HG02798 (cell line): ENCODE measurements around the gene TMPRSS5.

ENCODE experiments used
- ATAC-seq: cut with Tn5 transposase; IDR thresholded peaks from one replicate; pipeline ENCODE4 v1.9.1; 2021; ENCODE audit warnings: mild to moderate bottlenecking; ENCODE audit not compliant: unreplicated experiment, poor library complexity

TMPRSS5 gene

DNA sequence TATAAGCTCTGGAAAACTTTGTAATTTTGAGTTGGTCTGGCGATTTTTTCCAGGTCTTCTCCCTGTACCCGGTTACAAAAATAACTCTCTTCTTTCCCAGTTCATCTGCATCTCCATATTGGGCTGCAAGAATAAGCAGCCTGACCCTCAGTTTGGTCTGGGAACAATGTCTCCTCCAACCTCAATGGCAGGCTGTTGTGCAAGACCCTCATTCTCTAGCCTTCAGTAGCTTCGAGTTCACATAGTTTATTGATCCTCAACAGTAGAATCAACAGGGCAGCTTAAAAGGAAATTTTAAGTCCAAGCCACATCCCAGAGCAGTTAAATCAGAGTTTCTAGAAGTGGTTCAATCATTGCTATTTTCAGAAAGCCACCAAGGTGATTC is 35.3 kb downstream of the TMPRSS5 start:
- no peak for ATAC-seq

DNA sequence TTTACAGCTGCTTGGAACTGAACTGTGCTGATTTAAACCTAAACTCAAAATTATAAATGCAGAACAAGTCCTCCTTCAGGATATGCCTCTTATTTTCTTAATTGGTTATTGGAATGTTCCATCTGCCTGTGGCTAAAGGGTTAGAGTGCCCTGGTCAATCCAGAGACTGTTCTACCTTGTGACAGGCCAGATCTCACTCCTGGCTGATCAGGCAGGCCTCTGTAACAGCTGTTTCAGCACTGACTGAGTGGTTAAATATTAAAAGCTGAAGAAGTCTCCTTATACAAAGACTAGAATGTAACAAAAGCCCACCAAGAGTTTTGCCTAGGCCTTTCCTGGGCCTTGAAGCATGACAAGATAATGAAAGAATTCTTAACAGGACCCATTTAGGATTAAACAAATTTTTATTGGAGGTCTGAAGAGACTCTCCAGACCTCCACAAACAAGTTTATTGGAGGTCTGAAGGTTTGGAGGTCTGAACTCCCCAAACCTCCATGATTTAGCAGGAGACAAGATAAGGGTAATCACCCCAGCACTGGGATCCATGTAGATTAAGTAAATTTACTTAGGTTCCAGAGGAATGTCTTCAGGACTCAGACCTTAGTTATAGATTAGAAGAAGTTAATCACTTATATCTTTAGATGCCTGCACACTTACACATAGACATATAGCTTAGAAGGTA is 35.8 kb downstream of the TMPRSS5 start:
- ATAC-seq, result no peak

DNA sequence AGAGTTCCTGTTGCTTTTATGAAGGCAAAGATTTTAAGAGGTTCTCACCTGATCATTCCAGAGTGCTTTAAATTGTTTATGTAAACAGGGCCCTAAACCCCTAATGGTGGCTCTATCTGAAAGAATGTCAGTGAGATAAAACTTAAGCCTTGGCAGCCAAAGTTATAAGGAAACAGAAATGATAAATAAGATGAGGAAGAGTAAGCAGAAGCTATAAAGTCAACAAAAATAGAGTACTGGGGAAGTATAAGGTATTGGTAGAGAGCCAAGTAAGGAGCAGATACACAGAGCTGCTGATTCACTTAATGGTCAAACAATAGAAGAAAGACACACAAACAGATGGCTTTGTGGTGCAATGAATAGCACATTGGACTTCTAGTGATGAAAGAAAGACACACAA is 37.9 kb downstream of the TMPRSS5 start:
- ATAC-seq, result no peak

DNA sequence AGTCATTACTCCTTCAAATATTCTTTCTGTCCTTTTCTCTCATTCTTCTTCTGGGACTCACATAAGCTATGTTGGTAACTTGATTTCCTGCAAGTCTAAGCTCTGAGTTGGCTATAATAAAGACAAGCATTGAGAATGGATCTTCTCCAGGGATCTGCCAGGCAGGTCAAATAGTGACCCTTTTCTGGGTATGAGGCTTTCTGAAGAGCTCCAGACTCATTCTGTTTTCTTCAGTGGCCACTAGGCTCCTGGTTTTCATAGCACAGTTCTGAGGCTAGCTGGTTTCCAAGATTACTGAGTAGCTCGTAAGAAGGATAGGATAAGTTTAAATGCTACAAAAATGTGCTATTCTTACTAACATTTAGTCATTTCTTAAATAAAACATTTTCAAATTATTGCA is 38.3 kb downstream of the TMPRSS5 start:
- ATAC-seq, result no peak

DNA sequence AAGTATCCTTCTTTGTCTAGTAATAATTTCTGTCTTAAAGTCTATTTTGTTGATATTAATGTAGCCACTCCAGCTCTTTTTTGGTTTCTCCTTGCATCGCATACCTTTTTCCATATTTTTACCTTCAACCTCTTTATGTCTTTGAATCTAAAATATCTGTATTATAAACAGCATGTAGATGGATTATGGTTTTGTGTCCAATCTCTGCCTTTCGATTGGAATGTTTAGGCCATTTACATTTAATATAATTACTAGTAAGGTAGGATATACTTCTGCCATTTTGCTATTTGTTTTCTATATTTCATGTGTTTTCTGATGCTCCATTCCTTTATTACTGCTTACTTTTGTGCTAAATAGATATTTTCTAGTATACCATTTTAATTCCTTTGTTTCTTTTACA is 39.5 kb downstream of the TMPRSS5 start:
- ATAC-seq, result no peak

DNA sequence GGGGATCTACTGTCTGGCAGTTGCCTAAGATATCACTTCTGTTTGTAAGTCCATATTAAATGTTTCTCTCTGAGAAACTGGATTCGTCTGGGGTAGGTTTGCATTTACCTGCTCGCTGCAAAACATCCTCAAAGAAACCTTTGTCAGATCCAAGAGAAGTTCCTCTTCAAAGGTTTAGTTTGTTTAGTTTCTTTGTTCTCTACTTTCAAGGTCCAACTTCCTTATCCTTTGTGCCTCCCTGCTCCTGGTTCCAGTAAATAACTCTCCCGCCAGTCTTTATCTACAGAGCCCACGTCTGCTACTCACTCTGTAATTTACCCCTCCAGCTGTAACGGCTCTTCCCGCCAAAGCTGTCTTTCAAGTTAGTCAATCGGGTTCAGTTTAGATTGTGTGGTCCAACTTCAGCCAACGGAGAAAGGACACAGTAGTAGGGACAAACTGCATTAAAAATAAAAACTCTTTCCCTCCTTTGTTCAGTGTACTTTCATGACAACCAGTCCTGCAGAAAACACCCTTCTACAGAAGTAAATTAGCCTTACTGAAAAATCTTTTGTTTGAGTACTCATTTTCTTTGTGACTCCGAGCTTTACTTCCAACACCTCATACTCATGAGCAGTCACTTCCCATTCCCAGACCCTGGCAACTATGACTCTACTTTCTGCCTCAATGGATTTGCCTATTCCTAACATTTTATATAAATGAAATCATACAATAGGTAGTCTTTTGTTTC is 41.0 kb downstream of the TMPRSS5 start:
- ATAC-seq, result no peak

DNA sequence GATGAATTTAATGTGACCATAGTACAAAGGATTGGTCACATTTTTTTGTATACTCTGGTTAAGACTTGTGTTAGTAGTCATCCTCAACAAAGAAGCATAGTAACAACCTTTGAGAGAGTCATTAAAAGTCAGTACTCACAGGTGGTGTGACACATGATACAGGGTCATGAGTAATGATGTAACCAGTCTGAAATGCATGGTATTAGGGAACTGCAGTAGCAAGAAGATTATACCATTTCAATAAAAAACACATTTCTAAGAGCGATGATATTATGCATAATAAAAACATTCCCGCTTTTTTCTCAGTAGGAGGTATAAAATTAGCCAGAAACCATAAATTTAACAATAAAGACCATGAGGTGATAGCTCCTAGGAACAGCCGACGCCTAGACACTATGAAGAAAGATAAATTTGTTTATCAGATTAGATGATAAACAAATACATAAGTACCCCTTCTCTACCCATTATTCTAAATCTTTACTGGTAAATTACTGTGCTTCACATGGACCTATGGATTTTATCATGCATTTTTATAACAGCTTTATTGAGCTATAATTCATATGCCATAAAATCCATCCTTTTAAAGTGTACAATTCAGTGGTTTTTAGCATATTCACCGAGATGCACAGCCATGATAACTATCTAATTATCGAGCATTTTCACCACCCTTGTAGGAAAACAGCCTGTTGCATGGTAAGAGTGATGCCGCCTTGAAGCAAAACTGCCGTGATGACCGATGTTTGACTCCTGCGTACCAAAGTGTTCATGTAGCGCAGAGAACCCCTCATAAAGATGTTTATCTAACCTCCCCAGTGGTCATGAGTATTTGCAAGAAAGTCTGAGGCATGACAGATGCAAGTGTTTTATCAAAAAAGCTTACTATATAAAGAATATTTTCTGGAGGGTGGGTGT is 41.8 kb downstream of the TMPRSS5 start:
- ATAC-seq, result no peak

DNA sequence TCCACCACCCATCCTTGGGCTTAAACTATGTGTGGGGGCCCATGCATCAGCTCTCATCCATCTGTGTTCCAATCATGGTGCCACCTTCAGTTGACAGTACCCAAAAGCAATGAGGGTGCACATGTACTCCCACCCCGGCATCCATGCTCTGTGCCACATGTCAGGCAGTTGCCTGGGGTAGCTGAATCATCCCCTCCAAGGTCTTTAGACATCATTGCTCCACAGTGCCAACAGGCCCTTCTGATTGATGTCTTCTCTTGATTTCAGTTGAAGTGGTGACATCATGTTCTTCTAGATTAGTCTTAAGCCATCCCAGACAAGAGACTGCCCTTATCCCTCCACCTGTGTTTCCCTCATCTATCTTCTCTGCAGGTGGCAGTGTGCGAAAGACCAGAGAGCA is 42.5 kb downstream of the TMPRSS5 start:
- ATAC-seq, result no peak

DNA sequence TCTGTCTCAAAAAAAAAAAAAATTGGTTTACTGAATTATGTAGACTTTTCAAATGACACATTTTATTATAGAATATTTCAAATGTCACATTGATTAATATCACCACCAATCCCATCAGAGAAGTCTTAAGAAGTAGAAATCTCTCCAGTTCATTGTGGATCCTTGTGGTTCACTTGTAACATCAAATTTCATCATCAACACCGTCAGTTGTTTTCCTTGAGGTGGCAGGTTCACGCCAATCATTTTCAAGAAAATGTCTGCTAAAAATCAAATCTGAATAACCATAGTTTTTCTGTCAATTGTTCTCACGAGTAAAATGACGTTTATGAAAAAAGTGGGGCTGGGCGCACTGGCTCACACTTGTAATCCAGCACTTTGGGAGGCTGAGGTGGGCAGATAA is 50.3 kb downstream of the TMPRSS5 start:
- ATAC-seq, result no peak

DNA sequence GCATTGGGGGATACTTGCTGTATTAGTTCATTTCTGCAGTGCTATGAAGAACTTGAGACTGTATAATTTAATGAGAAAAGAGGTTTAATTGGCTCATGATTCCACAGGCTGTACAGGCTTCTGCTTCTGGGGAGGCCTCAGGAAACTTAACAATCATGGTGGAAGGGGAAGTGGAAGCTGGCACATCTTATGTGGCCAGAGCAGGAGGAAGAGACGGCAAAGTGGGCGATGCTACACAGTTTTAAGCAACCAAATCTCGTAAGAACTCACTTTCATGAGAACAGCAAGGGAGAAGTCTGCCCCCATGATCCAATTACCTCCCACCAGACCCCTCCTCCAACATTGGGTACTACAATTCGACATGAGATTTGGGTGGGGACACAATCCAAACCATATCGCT is 55.1 kb downstream of the TMPRSS5 start:
- ATAC-seq, result no peak

DNA sequence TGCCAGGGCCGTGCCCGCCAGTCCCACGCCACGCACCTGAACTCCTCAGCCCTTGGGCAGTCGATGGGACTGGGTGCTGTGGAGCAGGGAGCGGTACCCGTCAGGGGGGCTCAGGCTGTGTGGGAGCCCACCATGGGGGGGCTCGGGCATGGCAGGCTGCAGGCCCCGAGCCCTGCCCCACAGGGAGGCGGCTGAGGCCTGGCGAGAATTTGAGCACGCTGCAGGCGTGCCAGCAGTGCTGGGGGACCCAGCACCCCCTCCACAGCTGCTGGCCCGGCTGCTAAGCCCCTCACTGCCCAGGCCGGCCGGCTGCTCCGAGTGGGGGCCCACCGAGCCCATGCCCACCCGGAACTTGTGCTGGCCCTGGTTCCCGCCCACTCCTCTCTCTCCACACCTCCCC is 56.8 kb downstream of the TMPRSS5 start:
- no peak for ATAC-seq

DNA sequence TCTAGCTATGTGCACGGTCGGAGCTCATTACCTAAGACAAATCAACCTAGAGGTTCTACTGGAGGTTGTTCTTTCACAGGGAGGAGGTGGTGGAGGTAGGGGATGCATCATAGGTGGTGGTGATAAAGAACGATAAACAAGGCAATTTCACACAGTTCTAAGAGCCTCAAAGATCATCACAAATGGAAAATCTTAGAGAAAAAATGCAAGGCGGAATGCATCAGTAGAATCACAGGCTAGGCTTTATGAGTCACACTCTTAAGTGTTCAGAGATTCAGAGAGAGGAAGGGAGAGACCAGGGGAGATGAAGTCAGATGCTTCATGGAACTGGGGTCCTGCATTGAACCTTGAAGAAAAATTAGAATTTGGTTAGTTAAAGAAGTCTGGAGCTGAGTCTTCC is 58.3 kb downstream of the TMPRSS5 start:
- ATAC-seq, result no peak

DNA sequence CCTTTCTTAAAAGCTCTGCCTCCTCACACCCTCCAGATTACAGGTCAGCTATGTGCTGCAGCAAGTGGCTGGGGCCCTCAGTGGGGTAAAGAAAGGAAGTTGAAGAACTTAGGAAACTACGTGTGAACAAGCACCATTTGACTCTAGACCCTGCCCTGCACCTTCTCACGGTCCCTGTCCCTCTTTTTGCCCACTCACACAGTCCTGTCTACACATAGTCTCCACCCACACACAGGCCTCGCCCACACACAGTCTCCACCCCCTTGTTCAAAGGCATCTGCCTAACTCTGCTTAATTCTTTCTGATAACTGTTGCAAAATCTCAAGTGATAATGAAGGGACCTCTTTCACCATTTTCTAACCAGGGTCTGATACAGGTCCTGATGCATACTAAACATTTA is 59.0 kb downstream of the TMPRSS5 start:
- ATAC-seq, result no peak

DNA sequence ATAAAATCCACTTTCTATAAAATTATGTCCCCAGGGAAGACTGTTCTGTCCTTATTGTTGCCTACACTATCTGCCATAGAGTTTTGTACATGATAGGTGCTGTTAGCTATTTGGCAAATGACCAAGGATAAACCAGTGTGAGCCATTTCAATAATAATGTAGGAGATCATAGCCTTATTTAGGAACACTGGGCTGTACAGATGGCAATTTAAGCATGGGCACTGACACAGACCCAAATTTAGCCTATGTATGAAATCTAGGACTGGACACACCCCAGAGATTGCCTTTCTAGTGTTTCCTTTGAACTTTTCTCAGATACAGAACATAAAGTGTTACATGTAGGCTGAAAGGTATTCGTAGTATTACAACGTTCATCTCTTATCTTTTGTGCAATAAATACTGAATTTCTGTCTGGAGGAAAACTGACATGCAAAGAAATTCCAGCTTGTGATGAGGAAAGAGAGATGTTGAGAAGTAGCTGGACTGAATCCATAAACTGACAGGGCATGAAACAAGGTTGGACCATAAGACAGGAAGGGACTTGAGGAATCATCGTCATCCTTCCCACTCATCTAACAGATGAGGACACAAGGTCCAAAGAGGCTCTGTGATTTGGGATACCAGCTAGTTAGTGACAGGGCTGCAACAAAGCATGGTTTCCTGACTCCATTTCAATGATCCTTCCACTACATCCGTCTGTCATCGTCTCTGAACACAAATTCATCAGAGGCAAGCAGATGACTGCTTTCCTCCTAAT is 60.3 kb downstream of the TMPRSS5 start:
- no peak for ATAC-seq

DNA sequence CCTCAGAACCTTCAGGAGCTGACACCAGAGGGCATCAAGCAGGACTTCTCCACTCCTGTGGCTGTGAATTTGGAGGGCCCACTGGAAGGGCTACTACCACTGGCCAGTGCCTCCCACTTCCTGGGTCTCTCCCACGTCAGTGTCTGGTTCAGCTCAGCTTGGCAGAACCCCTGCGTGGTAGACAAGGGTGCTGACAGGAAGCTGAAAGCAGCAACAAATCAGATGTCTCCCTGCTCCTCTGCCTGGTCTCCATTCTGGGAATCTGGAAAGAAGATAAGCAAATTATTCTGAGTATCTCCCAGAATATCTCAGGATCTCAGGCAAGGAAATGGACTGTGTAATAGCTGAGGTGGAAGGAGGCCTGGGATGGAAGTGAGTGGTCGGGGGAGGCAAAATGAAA is 61.5 kb downstream of the TMPRSS5 start:
- no peak for ATAC-seq

DNA sequence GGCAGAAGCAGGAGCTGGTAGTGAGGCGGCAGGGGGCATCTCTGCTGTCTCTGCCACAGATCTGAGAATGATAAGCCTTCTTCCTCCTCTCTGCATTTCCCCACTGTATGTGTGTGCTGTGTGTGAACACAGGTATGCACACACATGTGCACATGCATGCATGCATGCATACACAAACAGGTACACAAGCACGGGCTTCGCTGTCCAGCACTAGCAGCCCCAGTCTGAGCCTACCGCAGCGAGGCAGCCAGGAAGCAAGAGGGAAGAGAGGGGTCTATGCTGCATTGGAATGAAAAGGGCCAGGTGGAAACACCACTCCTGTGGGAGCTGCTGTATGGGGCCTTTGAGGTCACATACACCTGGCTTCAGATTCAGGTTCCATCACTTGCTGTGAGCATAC is 62.4 kb downstream of the TMPRSS5 start:
- no peak for ATAC-seq

DNA sequence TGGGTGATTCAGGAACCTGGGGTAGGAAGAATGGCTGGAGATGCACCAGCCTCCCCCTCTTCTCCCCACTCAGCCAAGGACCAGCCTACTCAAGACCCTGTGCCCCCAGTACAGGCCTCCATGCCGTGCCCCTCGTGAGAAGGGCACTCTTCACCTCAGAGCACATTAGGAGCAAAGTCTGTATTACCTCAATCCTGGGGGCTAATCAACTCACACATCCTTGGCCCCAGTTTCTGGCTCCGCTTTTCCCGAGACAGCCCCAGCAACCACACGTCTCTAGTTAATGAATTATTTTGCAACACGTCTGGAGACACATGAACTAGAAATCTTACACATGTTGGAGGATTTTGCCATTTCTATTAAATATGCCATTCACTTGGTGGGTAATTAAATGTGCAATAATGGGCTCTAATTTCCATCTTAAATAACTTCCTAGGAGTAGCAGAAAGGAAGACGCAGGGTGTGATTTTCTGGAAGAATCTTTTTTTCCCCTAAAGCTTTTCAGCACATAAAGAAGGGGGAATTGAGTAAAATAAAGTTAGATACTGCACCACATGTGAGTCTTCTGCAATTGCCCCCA is 63.0 kb downstream of the TMPRSS5 start:
- ATAC-seq, result no peak

DNA sequence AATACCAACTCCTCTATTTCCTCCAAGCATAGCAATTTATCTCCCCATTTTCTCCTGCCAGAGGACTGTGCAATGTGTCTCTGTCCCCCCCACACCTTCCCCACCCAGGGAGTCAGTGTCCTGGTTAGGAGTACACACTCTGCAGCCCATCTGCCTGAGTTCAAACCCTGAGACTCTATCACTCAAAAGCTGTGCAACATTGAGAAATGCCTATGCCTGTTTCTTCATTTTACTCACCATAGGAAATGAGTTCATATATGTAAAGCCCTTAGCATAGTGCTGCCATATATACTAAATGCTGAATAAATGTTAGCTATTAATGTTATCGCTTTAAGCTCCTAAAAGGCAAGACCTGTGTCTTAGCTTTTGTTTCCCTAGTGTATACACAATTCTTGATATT is 64.0 kb downstream of the TMPRSS5 start:
- no peak for ATAC-seq

DNA sequence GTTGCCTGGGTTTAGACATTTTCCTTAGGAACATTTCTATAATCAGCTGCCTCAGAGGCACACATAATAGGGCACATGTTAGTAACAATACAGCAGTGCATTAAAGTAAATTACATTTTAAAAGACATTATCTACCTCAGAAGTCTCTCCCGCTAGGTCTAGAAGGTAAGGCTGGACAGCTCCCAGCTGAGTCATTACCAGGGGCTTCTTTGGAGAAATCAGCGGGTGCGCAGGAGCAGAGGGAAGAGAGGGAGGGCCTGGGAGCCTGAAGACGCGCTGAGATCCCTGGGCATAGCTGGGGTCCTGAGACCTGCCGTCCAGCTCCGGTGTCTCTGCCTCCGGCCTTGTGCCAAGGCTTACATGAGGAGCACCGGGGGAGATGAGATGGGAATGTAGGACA is 67.7 kb downstream of the TMPRSS5 start:
- ATAC-seq, result no peak

DNA sequence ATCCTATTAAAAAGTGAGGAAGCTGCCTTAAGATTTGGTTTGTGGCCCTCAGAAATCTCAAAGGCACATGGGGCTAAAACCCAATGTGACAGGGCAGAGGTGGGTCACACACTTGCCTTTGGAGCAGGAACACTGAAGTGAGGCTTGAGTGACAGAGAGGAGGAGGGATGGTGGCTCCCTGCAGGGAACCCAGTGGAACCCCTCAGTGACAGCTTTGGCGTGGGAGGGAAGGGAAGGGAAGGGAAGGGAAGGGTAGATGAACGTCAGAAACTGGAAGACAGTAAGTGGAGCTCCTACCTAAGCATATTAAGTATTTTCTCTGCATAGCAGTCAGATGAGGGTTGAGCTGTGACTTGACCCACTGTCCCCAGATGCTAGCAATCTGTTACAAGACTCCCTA is 68.5 kb downstream of the TMPRSS5 start:
- ATAC-seq, result no peak
